Frontal cortex (tissue), 4 donors: ENCODE results near the gene PGK1. TPM values are rescaled to one million over a fixed set of nuclear protein-coding genes. Genes with fewer than 3 reads are reported as not detected.
"Not testable (repeated sequence)": the region's sequence is repeated elsewhere in the genome, so short reads cannot be mapped to it uniquely, and the experiment has no call there.

ENCODE experiments used
- DNase-seq, 2 donors: peaks; one replicate each; pipeline ENCODE4 v3.0.0; 2012; ENCODE audit warnings: low spot score in 2 of 2
- FAIRE-seq: peaks from 2 replicates; lab custom pipeline; 2012; peaks lifted over from hg19 to GRCh38; lab: Jason Lieb, UNC
- total RNA-seq: library from RNA; depleted of rRNA; stranded (reverse); fragments of >200 nt; gene quantifications from one replicate; pipeline ENCODE4 v1.2.3, GENCODE V29; 2014
- donor health status: control.
- donor health status: control.
- donor health status: control.

PGK1 gene
- 91.3 TPM for total RNA-seq

- FAIRE-seq, result no peak
- DNase-seq, result peak; percentile 77 to 80
These were observed at the start of gene PGK1 for GRCh38 chrX:78103623-78104446. PGK1 (plus strand) TSS chrX:78104248; CDS start chrX:78104341, 93 bp downstream.

DNA sequence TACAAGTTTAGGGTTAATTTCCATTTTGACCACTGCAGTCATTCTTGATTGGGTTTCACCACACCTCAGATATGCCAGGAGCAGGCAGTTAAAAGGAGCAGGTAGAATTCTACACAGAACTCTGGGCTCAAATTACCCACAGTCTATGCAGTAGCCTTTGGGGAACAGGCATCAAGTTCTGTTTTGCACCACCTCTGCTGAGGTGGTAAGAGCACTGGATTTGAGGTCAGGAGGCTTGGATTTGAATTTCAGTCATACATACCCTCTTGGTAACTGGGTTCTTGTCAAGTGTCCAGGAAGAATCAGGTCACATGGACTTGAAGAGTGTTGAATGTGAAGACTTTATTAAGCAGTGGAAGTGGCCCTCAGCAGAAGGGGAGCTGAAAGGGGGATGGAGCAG lies 40.4 kb upstream of the PGK1 start:
- FAIRE-seq (no peak), DNase-seq (no peak)

DNA sequence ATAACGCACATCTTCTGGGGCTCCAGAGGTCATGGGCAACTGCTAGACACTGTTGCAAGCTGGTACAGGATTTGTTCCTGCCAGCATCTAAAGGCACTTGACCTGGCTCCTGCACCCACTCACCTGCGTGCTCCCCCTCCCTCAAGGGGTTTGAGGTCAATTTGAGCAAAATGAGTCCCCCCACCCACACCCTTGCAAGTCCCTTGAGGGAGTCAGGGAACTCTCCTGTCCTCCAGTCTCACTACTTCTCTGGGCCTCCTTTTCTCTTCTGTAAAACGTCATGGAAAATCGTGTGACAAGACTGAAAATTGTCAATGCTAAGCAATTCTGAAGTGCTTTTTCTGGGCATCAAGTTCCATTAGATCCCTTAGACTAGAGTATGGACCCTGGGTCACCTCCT lies 39.9 kb upstream of the PGK1 start:
- no peak for DNase-seq
- no peak for FAIRE-seq

DNA sequence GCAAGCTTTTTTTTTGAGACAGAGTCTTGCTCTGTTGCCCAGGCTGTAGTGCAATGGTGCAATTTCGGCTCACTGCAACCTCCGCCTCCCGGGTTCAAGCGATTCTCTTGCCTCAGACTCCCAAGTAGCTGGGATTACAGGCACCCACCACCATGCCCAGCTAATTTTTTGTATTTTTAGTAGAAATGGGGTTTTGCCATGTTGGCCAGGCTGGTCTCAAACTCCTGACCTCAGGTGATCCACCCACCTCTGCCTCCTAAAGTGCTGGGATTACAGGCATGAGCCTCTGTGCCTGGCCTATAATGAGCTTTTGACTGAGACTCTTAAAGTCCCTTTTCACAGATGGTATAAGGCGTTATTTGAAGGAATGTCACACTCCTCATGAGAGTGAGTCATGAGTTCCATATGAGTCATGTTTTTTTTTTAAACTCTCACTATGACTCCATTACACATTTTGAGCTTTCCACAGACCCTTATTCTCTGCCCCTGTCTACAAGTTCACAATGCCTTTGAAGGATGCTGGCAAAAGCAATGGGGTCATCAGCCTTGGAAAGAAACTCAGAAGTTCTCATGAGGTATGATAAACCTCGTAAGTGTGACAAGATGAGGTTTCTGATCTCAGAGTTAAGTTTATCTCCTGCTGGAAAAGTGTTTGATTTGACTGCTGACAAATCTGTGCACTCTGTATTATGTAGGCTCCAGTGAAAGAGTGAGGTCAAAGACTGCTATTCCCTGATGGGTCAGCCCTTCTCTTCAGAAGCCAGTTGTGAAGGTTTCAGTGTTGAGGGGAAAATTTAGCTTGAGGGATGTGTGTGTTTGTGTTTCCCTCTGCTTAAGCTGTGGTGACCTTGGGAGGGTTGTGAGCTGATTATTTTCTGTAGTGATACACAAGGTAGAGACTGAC lies 39.1 kb upstream of the PGK1 start:
- DNase-seq, result peak in 1 of 2 donors; percentile 1
- not testable (repeated sequence) for FAIRE-seq

DNA sequence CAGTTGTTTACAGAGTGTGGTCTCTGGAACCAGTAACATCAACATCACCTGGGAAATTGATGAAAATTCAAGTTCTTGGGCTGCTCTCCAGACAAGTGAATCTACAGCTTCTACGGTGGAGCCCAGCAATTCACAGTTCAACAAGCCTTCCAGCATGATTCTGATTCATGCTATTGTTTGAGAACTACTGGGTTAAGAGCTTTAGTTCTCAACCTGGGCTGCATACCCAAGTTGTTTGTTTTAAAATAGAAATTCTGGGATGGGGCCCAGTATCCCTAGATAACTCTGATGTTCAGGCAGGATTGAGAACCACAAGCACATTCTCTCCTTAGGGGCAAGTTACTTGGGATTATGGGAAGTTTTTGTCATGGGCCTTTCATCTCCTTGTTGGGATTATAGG lies 37.9 kb upstream of the PGK1 start:
- DNase-seq (no peak), FAIRE-seq (no peak)

DNA sequence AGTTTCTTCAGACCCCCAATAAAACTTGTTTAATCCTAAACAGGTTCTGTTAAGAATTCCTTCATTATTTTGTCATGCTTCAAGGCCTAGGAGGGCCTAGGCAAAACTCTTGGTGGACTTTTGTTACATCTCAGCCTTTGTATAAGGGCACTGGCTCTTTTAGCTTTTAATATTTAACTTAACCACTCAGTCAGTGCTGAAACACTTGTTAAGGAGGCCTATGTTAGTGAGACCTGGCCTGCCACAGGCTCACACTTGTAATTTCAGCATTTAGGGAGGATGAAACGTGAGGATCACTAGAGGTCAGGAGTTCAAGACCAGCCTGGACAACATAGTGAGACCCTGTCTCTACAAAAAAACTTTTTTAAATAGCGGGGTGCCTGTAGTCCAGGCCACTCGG lies 32.7 kb upstream of the PGK1 start:
- FAIRE-seq (no peak), DNase-seq (no peak)

- not testable (repeated sequence) for DNase-seq, FAIRE-seq
These were observed 30.6 kb upstream of the PGK1 start for GRCh38 chrX:78073147-78074077.

DNA sequence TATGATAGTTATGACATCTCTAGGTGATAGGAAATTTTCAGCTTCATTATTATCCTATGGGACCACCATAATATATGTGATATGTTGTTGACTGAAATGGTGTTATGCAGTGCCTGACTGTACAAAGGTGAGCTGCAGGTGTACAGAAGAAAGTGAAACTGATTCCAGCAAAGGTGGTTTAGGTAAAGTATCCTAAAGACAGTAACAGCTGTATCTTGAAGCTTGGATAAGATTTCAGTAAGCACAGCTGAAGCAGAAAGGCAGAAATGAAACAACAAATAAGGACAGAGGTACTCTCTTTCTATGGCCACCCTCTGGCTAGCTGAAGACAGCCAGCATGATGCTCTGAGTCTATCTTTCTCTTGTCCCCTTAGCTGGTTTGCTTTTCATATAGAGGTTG lies 30.0 kb upstream of the PGK1 start:
- FAIRE-seq (no peak), DNase-seq (no peak)

GRCh38 chrX:78075787-78076389 lies 28.2 kb upstream of the PGK1 start:
- FAIRE-seq, result no peak
- DNase-seq, result no peak

DNA sequence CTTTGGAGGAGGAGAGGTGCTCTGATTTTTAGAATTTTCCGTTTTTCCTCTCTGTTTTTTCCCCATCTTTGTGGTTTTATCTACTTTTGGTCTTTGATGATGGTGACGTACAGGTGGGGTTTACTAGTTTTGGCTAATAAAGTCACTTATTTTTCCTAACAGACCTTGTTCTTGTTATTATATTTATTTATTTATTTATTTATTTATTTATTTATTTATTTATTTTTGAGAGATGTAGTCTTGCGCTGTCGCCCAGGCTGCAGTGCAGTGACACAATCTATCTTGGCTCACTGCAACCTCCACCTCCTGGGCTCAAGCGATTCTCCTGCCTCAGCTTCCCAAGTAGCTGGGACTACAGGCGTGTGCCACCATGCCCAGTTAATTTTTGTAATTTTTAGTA lies 22.6 kb upstream of the PGK1 start:
- not testable (repeated sequence) for FAIRE-seq, DNase-seq

- DNase-seq (no peak), FAIRE-seq (no peak)
These were observed 11.8 kb upstream of the PGK1 start for GRCh38 chrX:78092296-78092695.

GRCh38 chrX:78098108-78098507 lies 5.9 kb upstream of the PGK1 start:
- DNase-seq (no peak), FAIRE-seq (no peak)

DNA sequence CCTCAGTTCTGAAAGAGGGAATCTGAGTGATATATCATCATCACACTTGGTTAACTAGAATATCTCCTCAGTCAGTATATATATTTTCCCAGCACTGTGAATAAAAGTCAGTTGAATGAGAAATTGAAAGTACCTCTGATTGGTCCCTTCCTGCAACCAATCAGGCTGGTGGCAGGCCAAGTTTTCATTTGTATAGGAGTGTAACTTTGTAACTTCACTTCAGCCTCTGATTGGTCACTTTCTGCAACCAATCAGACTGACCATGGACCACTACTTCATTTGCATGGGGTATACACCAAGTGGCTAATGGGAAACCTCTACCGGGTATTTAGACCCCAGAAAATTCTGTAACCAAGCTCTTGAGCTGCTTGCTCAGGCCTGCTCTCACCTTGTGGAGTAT lies 2.0 kb upstream of the PGK1 start:
- DNase-seq, result no peak
- FAIRE-seq, result no peak

- no peak for DNase-seq
- no peak for FAIRE-seq
These were observed 936 bp upstream of the PGK1 start for GRCh38 chrX:78103001-78103622.

DNA sequence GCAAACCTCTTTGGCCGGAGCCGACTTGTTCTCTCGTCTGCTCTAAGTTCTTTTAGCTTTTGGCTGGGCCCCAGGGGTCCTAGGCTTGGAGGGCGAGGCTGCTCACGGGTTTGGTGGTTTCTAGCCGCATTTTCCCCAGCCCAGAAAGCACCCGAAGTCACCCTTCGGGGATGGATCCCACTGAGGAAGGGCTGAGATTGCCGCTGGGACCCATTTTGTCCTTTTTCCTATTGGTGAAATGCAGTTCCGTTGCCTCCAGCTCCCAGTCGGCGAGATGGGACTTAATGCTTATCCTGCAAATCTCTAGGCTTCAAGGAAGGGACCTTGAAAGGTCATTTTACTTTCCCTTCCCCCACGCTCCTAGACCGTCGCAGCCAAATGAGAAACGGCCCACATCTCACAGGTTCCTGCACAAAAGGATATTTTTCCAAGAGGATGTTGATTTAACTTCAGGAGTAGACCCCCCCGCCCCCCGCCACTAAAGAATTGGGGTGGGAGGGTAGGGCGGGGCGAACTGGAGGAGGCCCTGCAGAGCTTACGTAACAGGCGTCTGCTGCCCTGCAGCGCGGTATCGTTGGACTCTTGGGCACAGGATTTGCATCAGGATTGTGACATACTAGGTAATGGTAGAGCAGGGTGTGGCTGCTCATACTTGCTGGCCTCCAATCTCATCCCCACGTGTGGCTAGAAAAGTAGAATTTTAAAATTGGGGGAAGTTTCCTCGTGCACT lies 564 bp downstream of the PGK1 start:
- no peak for FAIRE-seq
- peak in 1 of 2 donors; percentile 22 for DNase-seq

- FAIRE-seq, result no peak
- no peak for DNase-seq
These were observed 2.0 kb downstream of the PGK1 start for GRCh38 chrX:78105944-78106650.

DNA sequence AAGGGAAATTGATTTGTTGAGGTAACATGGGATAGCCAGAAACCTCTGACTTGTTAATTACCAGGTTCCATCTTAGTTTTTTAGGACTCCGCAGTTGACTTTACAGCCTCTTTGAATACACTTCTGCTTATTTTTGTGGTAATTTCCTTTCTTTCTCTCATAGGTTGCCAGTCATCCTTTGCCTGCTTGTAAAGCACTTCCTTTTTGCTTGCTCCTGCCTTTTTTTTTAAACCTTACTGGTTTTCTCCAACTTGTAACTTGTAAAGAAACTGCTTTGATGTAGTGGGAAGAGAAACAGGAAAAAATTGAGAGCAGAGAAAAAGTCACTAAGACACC lies 2.6 kb downstream of the PGK1 start:
- DNase-seq (no peak), FAIRE-seq (no peak)

DNA sequence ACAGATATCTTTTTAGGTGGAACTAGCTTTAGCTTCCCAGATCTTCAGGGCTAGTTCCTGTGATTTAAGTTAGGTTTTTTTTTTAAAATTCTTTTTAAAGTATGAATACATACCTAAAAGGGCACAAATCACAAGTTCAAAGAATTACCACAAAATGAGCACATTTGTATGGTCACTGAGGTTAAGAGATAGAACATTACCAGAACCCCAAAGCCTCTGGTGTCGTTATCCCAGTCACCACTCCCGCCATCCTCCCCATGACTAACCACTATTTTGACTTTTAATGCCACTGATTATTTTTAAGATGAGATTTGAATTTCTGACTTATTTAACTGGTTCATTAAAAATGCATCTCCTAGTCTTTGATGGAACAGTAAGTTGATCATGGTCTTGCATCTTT lies 5.4 kb downstream of the PGK1 start:
- DNase-seq, result no peak
- no peak for FAIRE-seq
